ENCODE data around the gene EMC7. TPM values are rescaled to one million over a fixed set of nuclear protein-coding genes. Genes with fewer than 3 reads are reported as not detected.

EMC7 gene
- total and polyA plus RNA-seq, 8 donors, result 25.8 to 48.4 (median 33.8) TPM

- intact Hi-C loops (cut with DNase I), result loop anchor here in 2 of 3 donors (10.0 kb wide), 2 partner anchors 95 to 105 kb away; partner anchors contain the start of gene KATNBL1 (in 1 of the 2)
- 49 to 63% methylated on average over 5 of the region's 5 CpGs for WGBS, 2 donors
- Histone ChIP-seq H3K27ac (no peak overlapping the region), H3K36me3 (no peaks in the 10 kb centered on the region), H3K4me3 (no peak overlapping the region), H3K4me1 (no peaks in the 10 kb centered on the region), H3K9me3 (no peaks in the 10 kb centered on the region), H3K27me3 (no peaks in the 10 kb centered on the region)
- no peak for FAIRE-seq
- TF ChIP-seq, protein P1, sequence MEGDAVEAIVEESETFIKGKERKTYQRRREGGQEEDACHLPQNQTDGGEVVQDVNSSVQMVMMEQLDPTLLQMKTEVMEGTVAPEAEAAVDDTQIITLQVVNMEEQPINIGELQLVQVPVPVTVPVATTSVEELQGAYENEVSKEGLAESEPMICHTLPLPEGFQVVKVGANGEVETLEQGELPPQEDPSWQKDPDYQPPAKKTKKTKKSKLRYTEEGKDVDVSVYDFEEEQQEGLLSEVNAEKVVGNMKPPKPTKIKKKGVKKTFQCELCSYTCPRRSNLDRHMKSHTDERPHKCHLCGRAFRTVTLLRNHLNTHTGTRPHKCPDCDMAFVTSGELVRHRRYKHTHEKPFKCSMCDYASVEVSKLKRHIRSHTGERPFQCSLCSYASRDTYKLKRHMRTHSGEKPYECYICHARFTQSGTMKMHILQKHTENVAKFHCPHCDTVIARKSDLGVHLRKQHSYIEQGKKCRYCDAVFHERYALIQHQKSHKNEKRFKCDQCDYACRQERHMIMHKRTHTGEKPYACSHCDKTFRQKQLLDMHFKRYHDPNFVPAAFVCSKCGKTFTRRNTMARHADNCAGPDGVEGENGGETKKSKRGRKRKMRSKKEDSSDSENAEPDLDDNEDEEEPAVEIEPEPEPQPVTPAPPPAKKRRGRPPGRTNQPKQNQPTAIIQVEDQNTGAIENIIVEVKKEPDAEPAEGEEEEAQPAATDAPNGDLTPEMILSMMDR (IDR thresholded peaks at IDR 0.05), result peak in 2 of 4 donors; percentile 36 to 46
- DNase-seq, result no peak
- peak; percentile 46 to 69 (median 62) for ATAC-seq
Measured at GRCh38 chr15:34109797-34110663, 8.4 kb upstream of the EMC7 start.

DNA sequence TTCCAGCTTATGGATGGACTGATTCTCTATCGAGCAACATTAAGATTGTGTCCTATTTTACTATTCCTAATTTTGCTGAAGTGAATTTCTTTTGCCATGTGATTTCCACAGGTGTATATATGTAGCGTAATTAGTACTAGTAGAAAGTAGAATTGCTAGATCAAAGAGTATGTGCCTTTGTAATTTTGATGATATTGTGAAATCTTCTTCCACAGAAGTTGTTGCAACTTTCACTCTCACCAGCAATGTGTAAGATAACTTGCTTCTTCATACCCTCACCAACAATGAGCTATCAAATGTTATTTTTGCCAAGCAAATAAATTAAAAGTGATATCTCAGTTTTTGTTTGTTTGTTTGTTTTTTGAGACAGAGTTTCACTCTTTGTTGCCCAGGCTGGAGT, 5.7 kb upstream of the EMC7 start:
- no peak overlapping the region for H3K4me3 ChIP-seq
- no peak overlapping the region for H3K27ac ChIP-seq
- intact Hi-C loops (cut with DNase I), result loop anchor here in 1 of 3 donors (10.0 kb wide), 1 partner anchor 107 kb away; the partner anchor contains the start of gene KATNBL1
- TF ChIP-seq, protein P1 (IDR thresholded peaks at IDR 0.05), result no peak
- WGBS, 2 donors, result 86 to 90% methylated on average over 2 of the region's 2 CpGs
- peaks cover 0 to 5% (median 0%) of the 10 kb centered on the region in 3 donors for H3K4me1 ChIP-seq
- no peaks in the 10 kb centered on the region for H3K36me3 ChIP-seq
- DNase-seq, result no peak
- FAIRE-seq, result no peak
- no peaks in the 10 kb centered on the region for H3K9me3 ChIP-seq
- no peaks in the 10 kb centered on the region for H3K27me3 ChIP-seq
- ATAC-seq, result no peak

DNA sequence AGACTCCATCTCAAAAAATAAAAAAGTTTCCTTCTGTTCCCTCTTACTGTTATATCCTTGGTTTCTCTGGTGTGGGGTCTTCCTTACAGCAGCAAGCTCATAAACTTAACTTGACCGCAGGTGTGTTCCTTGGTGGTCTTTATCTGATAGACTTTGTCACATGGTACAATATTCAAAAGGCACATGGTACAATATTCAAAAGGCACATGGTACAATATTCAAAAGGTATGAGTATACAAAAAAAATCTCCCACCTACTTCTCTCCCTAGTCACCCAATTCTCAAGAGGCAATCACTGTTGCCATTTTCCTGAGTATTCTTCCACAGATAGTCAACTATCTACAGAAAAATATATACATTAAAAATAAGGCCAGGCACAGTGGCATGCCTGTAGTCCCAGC, 4.8 kb upstream of the EMC7 start:
- Histone ChIP-seq H3K9me3 (no peaks in the 10 kb centered on the region), H3K36me3 (no peaks in the 10 kb centered on the region), H3K27me3 (no peaks in the 10 kb centered on the region), H3K4me3 (no peak overlapping the region), H3K4me1 (peaks cover 0 to 5% (median 0%) of the 10 kb centered on the region in 3 donors), H3K27ac (no peak overlapping the region)
- intact Hi-C loops (cut with DNase I), result loop anchor here in 1 of 3 donors (10.0 kb wide), 1 partner anchor 108 kb away; the partner anchor contains the start of gene KATNBL1
- ATAC-seq (no peak), FAIRE-seq (no peak), DNase-seq (no peak)
- WGBS, 2 donors, result 96 to 100% methylated on average over 1 of the region's 1 CpG
- TF ChIP-seq, protein P1 (IDR thresholded peaks at IDR 0.05), result no peak

DNA sequence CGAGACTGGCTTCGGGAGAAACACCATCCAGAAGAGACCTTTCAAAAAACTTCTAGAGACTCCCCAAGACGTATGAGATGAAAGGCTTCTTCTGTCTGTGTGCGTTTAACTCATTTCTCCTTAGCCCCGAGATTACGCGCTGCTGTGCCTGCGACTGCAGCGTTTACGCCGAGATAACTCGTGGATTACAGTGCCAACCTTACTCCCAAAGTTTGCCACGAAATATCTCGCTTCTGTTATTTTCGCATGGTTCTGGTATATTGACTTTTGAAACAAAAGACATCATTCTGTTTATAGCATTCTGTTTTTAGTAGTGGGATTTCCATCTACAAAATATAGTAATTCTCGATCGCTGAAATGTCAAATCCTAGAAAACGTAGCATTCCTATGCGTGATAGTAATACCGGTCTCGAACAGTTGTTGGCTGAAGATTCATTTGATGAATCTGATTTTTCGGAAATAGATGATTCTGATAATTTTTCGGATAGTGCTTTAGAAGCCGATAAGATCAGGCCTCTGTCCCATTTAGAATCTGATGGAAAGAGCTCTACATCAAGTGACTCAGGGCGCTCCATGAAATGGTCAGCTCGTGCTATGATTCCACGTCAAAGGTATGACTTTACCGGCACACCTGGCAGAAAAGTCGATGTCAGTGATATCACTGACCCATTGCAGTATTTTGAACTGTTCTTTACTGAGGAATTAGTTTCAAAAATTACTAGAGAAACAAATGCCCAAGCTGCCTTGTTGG, 688 bp upstream of the EMC7 start:
- DNase-seq (no peak), FAIRE-seq (peak; percentile 5), ATAC-seq (peak; percentile 25 to 56 (median 46))
- WGBS, 2 donors, result 13 to 14% methylated on average over 29 of the region's 29 CpGs
- Histone ChIP-seq H3K27me3 (no peaks in the 10 kb centered on the region), H3K4me1 (peaks cover 0 to 21% (median 7%) of the 10 kb centered on the region in 3 donors), H3K9me3 (no peaks in the 10 kb centered on the region), H3K27ac (peak overlapping the region; percentile 74 to 89 (median 82)), H3K36me3 (no peaks in the 10 kb centered on the region), H3K4me3 (peak overlapping the region; percentile 71 to 91 (median 87))
- intact Hi-C loops (cut with DNase I), result loop anchor here in 1 of 3 donors (10.0 kb wide), 1 partner anchor 112 kb away; the partner anchor contains the start of gene KATNBL1
- TF ChIP-seq, protein P1 (IDR thresholded peaks at IDR 0.05), result no peak

Data from pancreas (tissue), 10 donors.